H1 (cell line): Measurements from ENCODE around the gene CEACAM16. TPM values are rescaled to one million over a fixed set of nuclear protein-coding genes. Genes with fewer than 3 reads are reported as not detected.

Source experiments
- polyA plus RNA-seq, 7 experiments: library from polyadenylated mRNA; depleted of rRNA in 3 of 7; stranded (reverse) in 5 of 7; unstranded in 2 of 7; fragments of >200 nt in 5 of 7; fragments of 200-250 nt in 2 of 7; gene quantifications; 1 replicate in 5 of 7; 2 replicates in 1 of 7; 4 replicates in 1 of 7; pipeline versions ENCODE4 v1.2.1 to v1.2.3, GENCODE V29; 2011 to 2013; ENCODE audit warnings: missing spikeins in 2 of 7, mixed read lengths in 2 of 7
- total RNA-seq: library from RNA; stranded (reverse); fragmentation: NEBNext Ultra II Directional; extraction: Animal tissue kit (Norgen Biotek cat#: 25700); gene quantifications from 2 replicates; pipeline ENCODE4 v1.2.1, GENCODE V29; 2021
- TF ChIP-seq, protein P1 (sequence below): IDR thresholded peaks from 2 replicates; pipeline ENCODE4 v1.6.1; 2012; ENCODE audit warnings: inconsistent platforms

The CEACAM16 gene
- total and polyA plus RNA-seq, 2 of the 8 experiments (the other 6 are each of a cell fraction or from before 2014, with no cell fraction given): not detected

DNA sequence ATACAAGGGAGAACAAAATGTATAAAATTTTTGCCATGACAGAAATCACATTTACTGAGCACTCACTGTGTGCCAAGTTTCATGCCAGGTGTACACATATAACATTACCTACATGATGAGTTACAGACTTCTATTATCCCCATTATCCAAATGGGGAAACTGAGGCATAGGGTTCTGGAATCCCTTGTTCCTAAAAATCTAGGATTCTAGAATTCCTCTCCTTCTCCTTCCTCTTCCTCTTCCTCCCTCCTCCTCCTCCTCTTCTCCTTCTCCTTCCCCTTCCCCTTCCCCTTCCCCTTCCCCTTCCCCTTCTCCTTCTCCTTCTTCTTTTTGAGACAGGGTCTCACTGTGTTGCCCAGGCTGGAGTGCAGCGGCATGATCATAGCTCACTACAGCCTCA is 35.4 kb downstream of the CEACAM16 start (continued):
- TF ChIP-seq, protein P1, sequence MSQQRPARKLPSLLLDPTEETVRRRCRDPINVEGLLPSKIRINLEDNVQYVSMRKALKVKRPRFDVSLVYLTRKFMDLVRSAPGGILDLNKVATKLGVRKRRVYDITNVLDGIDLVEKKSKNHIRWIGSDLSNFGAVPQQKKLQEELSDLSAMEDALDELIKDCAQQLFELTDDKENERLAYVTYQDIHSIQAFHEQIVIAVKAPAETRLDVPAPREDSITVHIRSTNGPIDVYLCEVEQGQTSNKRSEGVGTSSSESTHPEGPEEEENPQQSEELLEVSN: no peak
